ENCODE data around the gene IFITM10.
A peak's percentile ranks its signal among the peaks of the same experiment; 100 is the strongest.

IFITM10 gene

DNA sequence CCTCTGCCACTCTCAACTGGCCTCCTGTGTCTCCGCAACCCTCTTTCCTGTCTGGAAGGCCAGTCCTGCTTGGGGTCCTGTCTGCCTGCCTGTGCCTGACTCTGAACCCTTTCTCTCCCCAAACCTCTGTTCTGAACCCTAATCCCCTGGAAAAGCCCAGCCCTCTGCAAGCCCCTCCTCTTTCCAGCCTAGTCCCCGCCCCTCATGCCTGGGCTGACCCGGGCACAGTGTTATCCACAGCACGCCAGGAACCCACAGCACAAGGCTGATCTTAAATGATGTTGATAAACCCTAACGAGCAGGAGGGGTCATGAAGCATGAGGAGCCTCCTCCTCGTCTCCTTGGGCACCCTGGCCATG is at the start of gene IFITM10:
Gene IFITM10 (minus strand): TSS at position 115 of the 359 bp plus-strand sequence. CDS start 153 bp downstream, outside the sequence.
- no peak for TF ChIP-seq ESRRG (CRISPR knock-in tag; IDR thresholded peaks at IDR 0.05)
- no peak for TF ChIP-seq BACH2 (CRISPR knock-in tag; IDR thresholded peaks at IDR 0.05; ENCODE audit: borderline replicate concordance)
- TF ChIP-seq, protein P1, sequence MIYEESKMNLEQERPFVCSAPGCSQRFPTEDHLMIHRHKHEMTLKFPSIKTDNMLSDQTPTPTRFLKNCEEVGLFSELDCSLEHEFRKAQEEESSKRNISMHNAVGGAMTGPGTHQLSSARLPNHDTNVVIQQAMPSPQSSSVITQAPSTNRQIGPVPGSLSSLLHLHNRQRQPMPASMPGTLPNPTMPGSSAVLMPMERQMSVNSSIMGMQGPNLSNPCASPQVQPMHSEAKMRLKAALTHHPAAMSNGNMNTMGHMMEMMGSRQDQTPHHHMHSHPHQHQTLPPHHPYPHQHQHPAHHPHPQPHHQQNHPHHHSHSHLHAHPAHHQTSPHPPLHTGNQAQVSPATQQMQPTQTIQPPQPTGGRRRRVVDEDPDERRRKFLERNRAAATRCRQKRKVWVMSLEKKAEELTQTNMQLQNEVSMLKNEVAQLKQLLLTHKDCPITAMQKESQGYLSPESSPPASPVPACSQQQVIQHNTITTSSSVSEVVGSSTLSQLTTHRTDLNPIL (CRISPR knock-in tag; IDR thresholded peaks at IDR 0.05; ENCODE audit: low read depth) = no peak
- no peak for TF ChIP-seq GLIS3 (CRISPR knock-in tag; IDR thresholded peaks at IDR 0.05)
- no peak for TF ChIP-seq TOX (CRISPR knock-in tag; IDR thresholded peaks at IDR 0.05; ENCODE audit: borderline replicate concordance)
- TF ChIP-seq ZFP30 (CRISPR knock-in tag; IDR thresholded peaks at IDR 0.05) = no peak
- TF ChIP-seq PPARA (CRISPR knock-in tag; IDR thresholded peaks at IDR 0.05; ENCODE audit: borderline replicate concordance) = no peak
- TF ChIP-seq, protein P2, sequence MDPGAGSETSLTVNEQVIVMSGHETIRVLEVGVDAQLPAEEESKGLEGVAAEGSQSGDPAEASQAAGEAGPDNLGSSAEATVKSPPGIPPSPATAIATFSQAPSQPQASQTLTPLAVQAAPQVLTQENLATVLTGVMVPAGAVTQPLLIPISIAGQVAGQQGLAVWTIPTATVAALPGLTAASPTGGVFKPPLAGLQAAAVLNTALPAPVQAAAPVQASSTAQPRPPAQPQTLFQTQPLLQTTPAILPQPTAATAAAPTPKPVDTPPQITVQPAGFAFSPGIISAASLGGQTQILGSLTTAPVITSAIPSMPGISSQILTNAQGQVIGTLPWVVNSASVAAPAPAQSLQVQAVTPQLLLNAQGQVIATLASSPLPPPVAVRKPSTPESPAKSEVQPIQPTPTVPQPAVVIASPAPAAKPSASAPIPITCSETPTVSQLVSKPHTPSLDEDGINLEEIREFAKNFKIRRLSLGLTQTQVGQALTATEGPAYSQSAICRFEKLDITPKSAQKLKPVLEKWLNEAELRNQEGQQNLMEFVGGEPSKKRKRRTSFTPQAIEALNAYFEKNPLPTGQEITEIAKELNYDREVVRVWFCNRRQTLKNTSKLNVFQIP (CRISPR knock-in tag; IDR thresholded peaks at IDR 0.05; ENCODE audit: borderline replicate concordance, low read depth) = no peak
- TF ChIP-seq ZC3H10 (CRISPR knock-in tag; IDR thresholded peaks at IDR 0.05) = no peak
- TF ChIP-seq ZNF8 (CRISPR knock-in tag; IDR thresholded peaks at IDR 0.05) = no peak
- no peak for TF ChIP-seq RARB (CRISPR knock-in tag; IDR thresholded peaks at IDR 0.05)
- no peak for TF ChIP-seq ISL1 (CRISPR knock-in tag; IDR thresholded peaks at IDR 0.05)
- no peak for TF ChIP-seq ZNF565 (CRISPR knock-in tag; conservative IDR thresholded peaks at IDR 0.05; ENCODE audit: low read depth)
- no peak for TF ChIP-seq OSR1 (CRISPR knock-in tag; IDR thresholded peaks at IDR 0.05)
- TF ChIP-seq ZNF70 (CRISPR knock-in tag; IDR thresholded peaks at IDR 0.05) = no peak
- TF ChIP-seq TCF4 (CRISPR knock-in tag; IDR thresholded peaks at IDR 0.05; ENCODE audit: borderline replicate concordance) = no peak
- TF ChIP-seq, protein P3, sequence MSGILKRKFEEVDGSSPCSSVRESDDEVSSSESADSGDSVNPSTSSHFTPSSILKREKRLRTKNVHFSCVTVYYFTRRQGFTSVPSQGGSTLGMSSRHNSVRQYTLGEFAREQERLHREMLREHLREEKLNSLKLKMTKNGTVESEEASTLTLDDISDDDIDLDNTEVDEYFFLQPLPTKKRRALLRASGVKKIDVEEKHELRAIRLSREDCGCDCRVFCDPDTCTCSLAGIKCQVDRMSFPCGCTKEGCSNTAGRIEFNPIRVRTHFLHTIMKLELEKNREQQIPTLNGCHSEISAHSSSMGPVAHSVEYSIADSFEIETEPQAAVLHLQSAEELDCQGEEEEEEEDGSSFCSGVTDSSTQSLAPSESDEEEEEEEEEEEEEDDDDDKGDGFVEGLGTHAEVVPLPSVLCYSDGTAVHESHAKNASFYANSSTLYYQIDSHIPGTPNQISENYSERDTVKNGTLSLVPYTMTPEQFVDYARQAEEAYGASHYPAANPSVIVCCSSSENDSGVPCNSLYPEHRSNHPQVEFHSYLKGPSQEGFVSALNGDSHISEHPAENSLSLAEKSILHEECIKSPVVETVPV (CRISPR knock-in tag; IDR thresholded peaks at IDR 0.05) = no peak
- no peak for TF ChIP-seq ARNTL (CRISPR knock-in tag; IDR thresholded peaks at IDR 0.05; ENCODE audit: borderline replicate concordance, low read depth)
- TF ChIP-seq ZFP3 (CRISPR knock-in tag; IDR thresholded peaks at IDR 0.05) = no peak
- no peak for TF ChIP-seq CSDC2 (CRISPR knock-in tag; IDR thresholded peaks at IDR 0.05)
- peak; percentile 18; the same call in 2 of the 3 replicates for ATAC-seq

DNA sequence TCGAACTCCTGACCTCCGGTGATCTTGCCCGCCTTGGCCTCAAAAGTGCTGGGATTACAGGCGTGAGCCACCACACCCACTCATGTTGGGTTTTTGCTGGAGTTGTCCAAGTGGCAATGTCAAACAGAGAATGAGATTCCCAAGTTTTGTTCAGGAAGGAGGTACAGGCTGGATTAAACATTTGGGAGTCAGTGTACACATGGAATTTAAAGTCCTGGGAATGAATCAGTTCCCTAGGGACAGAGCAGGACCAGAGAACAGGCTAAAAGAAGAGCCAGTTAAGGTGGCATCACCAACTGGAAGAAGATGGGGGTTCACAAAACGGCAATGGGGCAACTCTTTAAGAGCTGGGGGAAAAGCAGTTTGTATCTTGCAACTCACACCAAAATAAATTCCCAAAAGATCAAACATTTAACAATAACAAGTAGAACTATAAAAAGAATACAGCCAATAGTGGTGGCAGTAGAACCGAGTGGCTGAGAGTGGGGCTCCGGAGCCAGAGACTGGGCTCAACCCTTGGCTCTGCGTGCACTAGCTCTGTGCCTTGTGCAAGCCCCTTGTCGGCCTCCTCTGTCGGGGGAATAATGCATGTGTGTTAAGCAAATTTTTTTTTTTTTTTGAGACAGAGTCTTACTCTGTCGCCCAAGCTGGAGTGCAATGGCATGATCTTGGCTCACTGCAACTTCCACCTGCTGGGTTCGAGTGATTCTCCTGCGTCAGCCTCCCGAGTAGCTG is 47.2 kb upstream of the IFITM10 start:
- no peak for ATAC-seq
- no peak for TF ChIP-seq ISL1 (CRISPR knock-in tag; IDR thresholded peaks at IDR 0.05)
- no peak for TF ChIP-seq ZNF8 (CRISPR knock-in tag; IDR thresholded peaks at IDR 0.05)

DNA sequence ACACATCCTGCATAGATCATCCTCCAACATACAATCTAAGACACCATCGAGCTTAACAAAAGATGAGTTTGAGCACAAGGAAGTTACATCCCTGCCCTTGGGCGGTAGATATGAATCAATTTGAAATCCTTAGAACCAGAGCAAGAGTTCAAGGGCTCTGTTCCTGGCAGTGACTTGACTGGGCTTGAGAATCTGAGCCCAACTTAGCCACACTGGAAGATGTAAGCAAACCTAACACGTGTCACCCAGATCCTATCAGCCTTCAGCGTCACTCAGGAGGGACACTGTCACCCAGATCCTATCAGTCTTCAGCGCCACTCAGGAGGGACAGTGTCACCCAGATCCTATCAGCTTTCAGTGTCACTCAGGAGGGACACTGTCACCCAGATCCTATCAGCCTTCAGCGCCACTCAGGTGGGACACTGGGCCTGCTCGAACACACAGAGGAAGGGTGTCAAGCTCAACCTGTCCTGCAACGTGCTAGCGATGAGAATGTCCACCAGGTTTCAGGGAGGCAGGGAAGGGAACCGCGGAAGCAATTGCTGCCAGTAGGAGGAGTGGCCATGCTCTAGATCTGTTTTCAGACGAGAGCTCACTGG is 46.1 kb upstream of the IFITM10 start:
- TF ChIP-seq RARB (CRISPR knock-in tag; IDR thresholded peaks at IDR 0.05) = no peak
- no peak for TF ChIP-seq ZNF70 (CRISPR knock-in tag; IDR thresholded peaks at IDR 0.05)
- no peak; the same call in 2 of the 3 replicates for ATAC-seq

DNA sequence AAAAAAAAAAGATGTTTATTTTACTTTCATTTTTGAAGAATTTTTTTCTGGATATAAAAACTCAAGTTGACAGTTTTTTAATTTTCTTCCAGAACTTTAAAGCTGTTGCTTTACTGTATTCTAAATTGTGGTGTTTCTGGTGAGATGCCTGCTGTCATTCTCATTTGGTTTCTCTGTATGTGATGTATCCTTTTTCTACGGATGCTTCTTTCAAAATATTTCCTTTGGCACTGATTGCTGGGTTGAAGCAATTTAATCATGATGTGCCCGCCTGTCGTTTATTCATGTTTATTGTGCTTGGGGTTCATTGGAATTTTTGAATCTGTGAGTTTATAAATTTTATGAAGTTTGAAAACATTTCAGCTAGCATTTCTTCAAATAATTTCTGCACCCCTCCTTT is 42.7 kb upstream of the IFITM10 start:
- no peak for ATAC-seq
- TF ChIP-seq, protein P3 (CRISPR knock-in tag; IDR thresholded peaks at IDR 0.05) = no peak
- no peak for TF ChIP-seq ZNF565 (CRISPR knock-in tag; conservative IDR thresholded peaks at IDR 0.05; ENCODE audit: low read depth)
- no peak for TF ChIP-seq CSDC2 (CRISPR knock-in tag; IDR thresholded peaks at IDR 0.05)
- no peak for TF ChIP-seq TOX (CRISPR knock-in tag; IDR thresholded peaks at IDR 0.05; ENCODE audit: borderline replicate concordance)
- no peak for TF ChIP-seq TCF4 (CRISPR knock-in tag; IDR thresholded peaks at IDR 0.05; ENCODE audit: borderline replicate concordance)
- no peak for TF ChIP-seq ARNTL (CRISPR knock-in tag; IDR thresholded peaks at IDR 0.05; ENCODE audit: borderline replicate concordance, low read depth)
- no peak for TF ChIP-seq ZNF70 (CRISPR knock-in tag; IDR thresholded peaks at IDR 0.05)
- no peak for TF ChIP-seq RARB (CRISPR knock-in tag; IDR thresholded peaks at IDR 0.05)
- no peak for TF ChIP-seq ZFP30 (CRISPR knock-in tag; IDR thresholded peaks at IDR 0.05)
- no peak for TF ChIP-seq PPARA (CRISPR knock-in tag; IDR thresholded peaks at IDR 0.05; ENCODE audit: borderline replicate concordance)
- no peak for TF ChIP-seq BACH2 (CRISPR knock-in tag; IDR thresholded peaks at IDR 0.05; ENCODE audit: borderline replicate concordance)
- TF ChIP-seq ISL1 (CRISPR knock-in tag; IDR thresholded peaks at IDR 0.05) = no peak
- no peak for TF ChIP-seq ZNF8 (CRISPR knock-in tag; IDR thresholded peaks at IDR 0.05)
- no peak for TF ChIP-seq ESRRG (CRISPR knock-in tag; IDR thresholded peaks at IDR 0.05)
- TF ChIP-seq, protein P4, sequence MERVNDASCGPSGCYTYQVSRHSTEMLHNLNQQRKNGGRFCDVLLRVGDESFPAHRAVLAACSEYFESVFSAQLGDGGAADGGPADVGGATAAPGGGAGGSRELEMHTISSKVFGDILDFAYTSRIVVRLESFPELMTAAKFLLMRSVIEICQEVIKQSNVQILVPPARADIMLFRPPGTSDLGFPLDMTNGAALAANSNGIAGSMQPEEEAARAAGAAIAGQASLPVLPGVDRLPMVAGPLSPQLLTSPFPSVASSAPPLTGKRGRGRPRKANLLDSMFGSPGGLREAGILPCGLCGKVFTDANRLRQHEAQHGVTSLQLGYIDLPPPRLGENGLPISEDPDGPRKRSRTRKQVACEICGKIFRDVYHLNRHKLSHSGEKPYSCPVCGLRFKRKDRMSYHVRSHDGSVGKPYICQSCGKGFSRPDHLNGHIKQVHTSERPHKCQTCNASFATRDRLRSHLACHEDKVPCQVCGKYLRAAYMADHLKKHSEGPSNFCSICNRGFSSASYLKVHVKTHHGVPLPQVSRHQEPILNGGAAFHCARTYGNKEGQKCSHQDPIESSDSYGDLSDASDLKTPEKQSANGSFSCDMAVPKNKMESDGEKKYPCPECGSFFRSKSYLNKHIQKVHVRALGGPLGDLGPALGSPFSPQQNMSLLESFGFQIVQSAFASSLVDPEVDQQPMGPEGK (CRISPR knock-in tag; IDR thresholded peaks at IDR 0.05; ENCODE audit: borderline replicate concordance) = no peak
